ENCODE results near the gene AAK1. TPM values are rescaled to one million over a fixed set of nuclear protein-coding genes. Genes with fewer than 3 reads are reported as not detected.

The AAK1 gene
- total and polyA plus RNA-seq, 2 donors (not counting 3 experiments of a cell fraction or from before 2014, with no cell fraction given): 31.0 to 127 TPM

DNA sequence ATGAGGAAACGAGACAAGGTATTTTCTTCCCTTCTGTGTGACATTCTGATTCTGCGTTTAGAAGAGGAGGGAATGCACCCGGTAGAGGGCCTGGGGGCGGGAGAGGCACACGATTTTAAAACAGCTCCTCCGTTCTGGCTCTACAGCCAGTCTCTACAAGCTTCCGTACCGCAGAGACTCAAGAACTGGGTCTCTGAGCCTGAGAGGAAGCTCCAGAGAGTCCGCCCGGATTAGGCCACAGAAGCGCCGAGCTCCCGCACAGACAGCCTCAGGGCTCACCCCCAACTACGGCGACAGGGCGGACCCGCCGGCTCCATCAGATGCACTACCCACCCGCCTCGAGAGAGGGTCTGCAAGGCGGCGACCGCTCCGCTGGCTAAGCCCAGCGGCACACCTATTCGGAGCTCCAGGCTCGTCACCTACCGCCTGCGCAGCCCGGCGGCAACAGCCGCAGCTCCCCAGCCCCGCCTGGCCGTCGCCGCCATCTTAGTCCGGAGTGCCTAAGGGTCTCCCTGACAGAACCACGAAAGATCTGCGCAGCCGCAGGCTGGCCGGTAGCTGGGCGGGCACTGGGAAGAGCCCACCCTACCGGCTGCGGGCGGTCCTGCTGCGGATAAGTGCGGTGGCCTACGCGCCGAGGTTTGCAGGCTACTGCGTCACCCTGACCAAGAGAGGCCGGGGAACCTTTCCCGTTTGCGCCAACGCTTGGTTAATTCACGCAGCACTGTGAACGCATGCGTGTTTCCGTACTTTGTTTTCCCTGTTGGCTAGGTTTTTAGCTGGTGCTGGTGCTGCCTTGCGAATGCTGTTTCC is 206.4 kb downstream of the AAK1 start, which contains the start of gene NFU1:
NFU1 (minus strand) TSS at position 498 of the 813 bp plus-strand sequence; CDS start at position 485, 13 bp downstream.
- peak within 1 kb of the TSS; percentile 93 for H3K4me2 ChIP-seq (ENCODE audit: insufficient read depth, low read length)
- TSS peak; percentile 61 for BruUV-seq (replicated peaks)
- no peaks in the 10 kb centered on the region for H4K20me1 ChIP-seq (replicated peaks; ENCODE audit: control insufficient read depth, extremely low read depth, insufficient read depth, low read length)
- peak within 1 kb of the TSS; percentile 85 for H3K9ac ChIP-seq (replicated peaks; ENCODE audit: extremely low read depth, insufficient read depth, low read length)
- CTCF ChIA-PET: interaction anchor here (0.7 to 1.6 kb wide), 17 partner anchors 16 to 413 kb away, joined by 3 to 5 read pairs (median 3); no protein-coding TSS in a partner anchor
- DNase-seq (ENCODE audit: low read depth, low spot score): peak; percentile 98
- peak within 1 kb of the TSS; percentile 87 for H3K27ac ChIP-seq (ENCODE audit: insufficient read depth, low read depth, low read length)
- no peaks in the 10 kb centered on the region for H3K27me3 ChIP-seq (ENCODE audit: control insufficient read depth in 2 of 2, insufficient read depth in 2 of 2, low read length in 2 of 2)
- no peaks in the 10 kb centered on the region for H3K9me3 ChIP-seq (replicated peaks; ENCODE audit: control insufficient read depth, insufficient read depth, low read length)
- peak; percentile 98 for TF ChIP-seq POLR2A (IDR thresholded peaks at IDR 0.05; ENCODE audit: low read depth, low read length)
- TF ChIP-seq, protein P1, sequence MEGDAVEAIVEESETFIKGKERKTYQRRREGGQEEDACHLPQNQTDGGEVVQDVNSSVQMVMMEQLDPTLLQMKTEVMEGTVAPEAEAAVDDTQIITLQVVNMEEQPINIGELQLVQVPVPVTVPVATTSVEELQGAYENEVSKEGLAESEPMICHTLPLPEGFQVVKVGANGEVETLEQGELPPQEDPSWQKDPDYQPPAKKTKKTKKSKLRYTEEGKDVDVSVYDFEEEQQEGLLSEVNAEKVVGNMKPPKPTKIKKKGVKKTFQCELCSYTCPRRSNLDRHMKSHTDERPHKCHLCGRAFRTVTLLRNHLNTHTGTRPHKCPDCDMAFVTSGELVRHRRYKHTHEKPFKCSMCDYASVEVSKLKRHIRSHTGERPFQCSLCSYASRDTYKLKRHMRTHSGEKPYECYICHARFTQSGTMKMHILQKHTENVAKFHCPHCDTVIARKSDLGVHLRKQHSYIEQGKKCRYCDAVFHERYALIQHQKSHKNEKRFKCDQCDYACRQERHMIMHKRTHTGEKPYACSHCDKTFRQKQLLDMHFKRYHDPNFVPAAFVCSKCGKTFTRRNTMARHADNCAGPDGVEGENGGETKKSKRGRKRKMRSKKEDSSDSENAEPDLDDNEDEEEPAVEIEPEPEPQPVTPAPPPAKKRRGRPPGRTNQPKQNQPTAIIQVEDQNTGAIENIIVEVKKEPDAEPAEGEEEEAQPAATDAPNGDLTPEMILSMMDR (IDR thresholded peaks at IDR 0.05; ENCODE audit: extremely low read depth in 1 of 2, insufficient read depth in 1 of 2, low read depth in 1 of 2, low read length in 2 of 2): peak; percentile 62 to 86
- TF ChIP-seq FOS (IDR thresholded peaks at IDR 0.05; ENCODE audit: borderline replicate concordance, insufficient read depth, low read length): no peak
- TF ChIP-seq GATA2 (IDR thresholded peaks at IDR 0.05; ENCODE audit: insufficient read depth, insufficient read length, low read depth, low read length): no peak
- no peak for TF ChIP-seq MYC (IDR thresholded peaks at IDR 0.05; ENCODE audit: low read depth, low read length)
- TF ChIP-seq EZH2 (IDR thresholded peaks at IDR 0.05; ENCODE audit: borderline replicate concordance, low read depth, low read length, severe bottlenecking): no peak
- peak; percentile 92 for TF ChIP-seq POLR2AphosphoS5 (IDR thresholded peaks at IDR 0.05; ENCODE audit: insufficient read depth, low read depth, low read length)
- TF ChIP-seq JUN (IDR thresholded peaks at IDR 0.05; ENCODE audit: borderline replicate concordance, insufficient read depth, insufficient read length, low read depth): no peak
- TF ChIP-seq, protein P2, sequence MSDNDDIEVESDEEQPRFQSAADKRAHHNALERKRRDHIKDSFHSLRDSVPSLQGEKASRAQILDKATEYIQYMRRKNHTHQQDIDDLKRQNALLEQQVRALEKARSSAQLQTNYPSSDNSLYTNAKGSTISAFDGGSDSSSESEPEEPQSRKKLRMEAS (IDR thresholded peaks at IDR 0.05; ENCODE audit: insufficient read depth, insufficient read length): no peak
- no peaks in the 10 kb centered on the region for H3K36me3 ChIP-seq (ENCODE audit: control insufficient read depth in 2 of 2, extremely low read depth in 1 of 2, insufficient read depth in 2 of 2, low read length in 2 of 2)
- H3K9me1 ChIP-seq (replicated peaks; ENCODE audit: control insufficient read depth, extremely low read depth, insufficient read depth, low read length): no peaks in the 10 kb centered on the region
- H3K79me2 ChIP-seq (ENCODE audit: control insufficient read depth, insufficient read depth, low read length): peaks cover 17% of the 10 kb centered on the region
- H2AFZ ChIP-seq (ENCODE audit: low read depth, low read length): peak within 1 kb of the TSS; percentile 87
- peak within 1 kb of the TSS; percentile 74 to 92 (median 78) for H3K4me3 ChIP-seq (replicated peaks in 1 of 3; ENCODE audit: insufficient read depth in 1 of 3, low read depth in 1 of 3, low read length in 3 of 3)
- FAIRE-seq: peak; percentile 95
- POLR2A ChIA-PET: interaction anchor here (1.2 kb wide), 1 partner anchor 8 kb away, joined by 3 read pairs; no protein-coding TSS in a partner anchor
- dilution Hi-C loops (cut with MboI; ENCODE audit: extremely low pct_ligation_motif_present, low sequenced_read_pairs) (no loop called here), intact Hi-C loops (cut with micrococcal nuclease) (loop anchor here (2.0 to 5.0 kb wide), 2 partner anchors 50 to 380 kb away; partner anchors contain the start of gene GFPT1)
- H3K4me1 ChIP-seq (ENCODE audit: control insufficient read depth, extremely low read depth, insufficient read depth, low read length): peaks cover 9% of the 10 kb centered on the region

Data from endothelial cell of umbilical vein (primary cell).